ENCODE data around the gene MTRFR. TPM values are rescaled to one million over a fixed set of nuclear protein-coding genes. Genes with fewer than 3 reads are reported as not detected.
"Not testable (repeated sequence)": the region's sequence is repeated elsewhere in the genome, so short reads cannot be mapped to it uniquely, and the experiment has no call there.

MTRFR gene
- total RNA-seq, 1 donor from 2014 or later: 11.5 TPM

DNA sequence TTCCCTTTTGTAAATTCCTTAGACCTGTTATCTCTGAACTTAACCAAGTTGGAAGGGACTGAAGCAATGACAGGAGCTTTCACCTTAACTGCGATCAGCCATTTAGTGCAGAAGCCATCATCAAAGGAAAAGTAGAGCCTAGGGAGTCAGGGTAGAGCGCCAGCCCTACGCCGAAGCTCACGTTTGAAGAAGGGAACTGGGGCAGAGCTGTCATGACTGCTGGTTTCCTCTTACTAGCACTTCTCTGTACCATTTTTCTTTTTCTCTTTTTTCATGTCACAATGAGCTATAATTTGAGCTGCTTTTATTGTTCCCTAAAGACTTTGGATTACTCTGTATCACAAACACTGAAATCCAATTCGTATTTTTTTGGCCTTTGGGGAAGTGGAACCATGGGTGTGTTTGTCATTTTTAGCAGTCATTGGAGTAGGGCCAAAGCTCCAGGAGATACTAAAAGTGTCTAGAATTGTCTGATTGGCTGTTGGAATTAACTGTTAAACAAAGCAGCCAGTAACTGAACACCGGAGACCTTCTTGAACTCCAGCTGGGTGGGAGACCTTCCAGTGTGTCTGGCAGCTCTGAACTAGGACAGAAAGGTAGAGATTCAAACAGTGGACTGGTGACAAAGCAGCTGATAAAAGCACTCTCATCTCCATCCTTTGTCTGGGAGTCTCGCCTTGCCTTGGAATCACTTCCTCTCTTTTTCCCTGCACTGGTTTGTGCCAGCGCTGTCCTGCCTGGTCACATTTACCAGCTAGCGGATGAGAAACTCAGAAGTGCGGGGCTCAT, 9.1 kb downstream of the MTRFR start:
- Mint-ChIP-seq H3K27ac (ENCODE audit: unreplicated experiment) (peak overlapping the region; percentile 83), H3K9me3 (ENCODE audit: low read depth) (peaks cover 5% of the 10 kb centered on the region), H3K4me1 (ENCODE audit: low read depth) (peaks cover 27% of the 10 kb centered on the region), H3K27me3 (ENCODE audit: low read depth) (no peaks in the 10 kb centered on the region), H3K4me3 (ENCODE audit: unreplicated experiment) (no peak overlapping the region), H3K36me3 (ENCODE audit: low read depth) (peaks cover 4% of the 10 kb centered on the region)
- DNase-seq (ENCODE audit: low spot score): no peak
- TF ChIP-seq CTCF (IDR thresholded peaks at IDR 0.05): no peak

DNA sequence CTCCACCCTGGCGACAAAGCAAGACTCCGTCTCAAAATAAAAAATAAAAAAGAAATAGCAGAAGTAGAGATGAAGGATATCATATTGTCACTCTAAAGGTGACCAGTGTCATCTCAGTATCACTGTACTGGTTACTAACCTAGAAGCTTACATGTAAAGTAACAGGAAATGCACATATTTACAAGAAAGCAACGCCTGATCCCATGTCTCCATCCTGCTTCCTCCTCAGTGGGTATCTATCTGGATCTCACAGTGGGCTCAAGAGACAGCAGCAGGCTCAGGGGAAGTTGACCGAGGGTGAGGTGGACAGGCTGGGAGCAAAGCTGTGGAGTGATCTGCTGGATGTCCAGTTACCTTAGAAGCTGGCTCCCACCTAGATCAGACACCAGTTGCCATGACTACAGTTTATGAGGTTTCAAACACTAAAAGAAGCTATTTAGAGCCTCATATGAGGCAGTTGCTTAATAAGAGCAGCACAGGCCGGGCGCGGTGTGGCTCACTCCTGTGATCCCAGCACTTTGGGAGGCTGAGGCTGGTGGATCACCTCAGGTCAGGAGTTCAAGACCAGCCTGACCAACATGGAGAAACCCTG, 10.5 kb downstream of the MTRFR start:
- Mint-ChIP-seq H3K27ac (ENCODE audit: unreplicated experiment) (no peak overlapping the region), H3K27me3 (ENCODE audit: low read depth) (no peaks in the 10 kb centered on the region), H3K36me3 (ENCODE audit: low read depth) (peaks cover 7% of the 10 kb centered on the region), H3K9me3 (ENCODE audit: low read depth) (peaks cover 5% of the 10 kb centered on the region), H3K4me3 (ENCODE audit: unreplicated experiment) (no peak overlapping the region), H3K4me1 (ENCODE audit: low read depth) (peaks cover 21% of the 10 kb centered on the region)
- no peak for DNase-seq (ENCODE audit: low spot score)
- TF ChIP-seq CTCF (IDR thresholded peaks at IDR 0.05): no peak

- no peak overlapping the region for H3K4me3 Mint-ChIP-seq (ENCODE audit: unreplicated experiment)
- H3K27ac Mint-ChIP-seq (ENCODE audit: unreplicated experiment): no peak overlapping the region
- no peak for DNase-seq (ENCODE audit: low spot score)
Observed at GRCh38 chr12:123245678-123246077, 12.4 kb downstream of the MTRFR start.

DNA sequence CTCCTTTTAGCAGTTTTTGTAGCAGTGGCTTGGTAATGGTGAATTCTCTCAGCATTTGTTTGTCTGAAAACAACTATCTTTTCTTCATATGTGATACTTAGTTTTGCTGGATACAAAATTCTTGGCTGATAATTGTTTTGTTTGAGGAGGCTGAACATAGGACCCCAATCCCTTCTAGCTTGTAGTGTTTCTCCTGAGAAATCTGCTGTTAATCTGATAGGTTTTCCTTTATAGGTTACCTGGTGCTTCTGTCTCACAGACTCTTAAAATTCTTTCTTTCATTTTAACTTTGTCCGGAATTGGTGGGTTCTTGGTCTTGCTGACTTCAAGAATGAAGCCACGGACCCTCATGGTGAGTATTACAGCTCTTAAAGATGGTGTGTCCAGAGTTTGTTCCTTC, 14.9 kb downstream of the MTRFR start:
- Mint-ChIP-seq H3K36me3 (ENCODE audit: low read depth) (peaks cover 13% of the 10 kb centered on the region), H3K4me1 (ENCODE audit: low read depth) (peaks cover 21% of the 10 kb centered on the region)
- not testable (repeated sequence) for H3K27ac Mint-ChIP-seq (ENCODE audit: unreplicated experiment); H3K4me3 Mint-ChIP-seq (ENCODE audit: unreplicated experiment); H3K27me3 Mint-ChIP-seq (ENCODE audit: low read depth); DNase-seq (ENCODE audit: low spot score); H3K9me3 Mint-ChIP-seq (ENCODE audit: low read depth)

More at GRCh38 chr12:123245678-123246077, 12.4 kb downstream of the MTRFR start:
- Mint-ChIP-seq H3K27me3 (ENCODE audit: low read depth) (no peaks in the 10 kb centered on the region), H3K9me3 (ENCODE audit: low read depth) (peaks cover 5% of the 10 kb centered on the region), H3K36me3 (ENCODE audit: low read depth) (peaks cover 13% of the 10 kb centered on the region), H3K4me1 (ENCODE audit: low read depth) (peaks cover 24% of the 10 kb centered on the region)
- no peak for TF ChIP-seq CTCF (IDR thresholded peaks at IDR 0.05)

GRCh38 chr12:123248996-123249741, 15.9 kb downstream of the MTRFR start:
- Mint-ChIP-seq H3K36me3 (ENCODE audit: low read depth) (peaks cover 16% of the 10 kb centered on the region), H3K4me1 (ENCODE audit: low read depth) (peaks cover 21% of the 10 kb centered on the region)
- not testable (repeated sequence) for H3K9me3 Mint-ChIP-seq (ENCODE audit: low read depth); DNase-seq (ENCODE audit: low spot score); H3K4me3 Mint-ChIP-seq (ENCODE audit: unreplicated experiment); H3K27ac Mint-ChIP-seq (ENCODE audit: unreplicated experiment); H3K27me3 Mint-ChIP-seq (ENCODE audit: low read depth)

All from chondrocyte (in vitro differentiated cells).